Posterior vena cava (tissue), 2 donors: Measurements from ENCODE around the gene DNAH7. TPM values are rescaled to one million over a fixed set of nuclear protein-coding genes. Genes with fewer than 3 reads are reported as not detected.

ENCODE experiments used
- DNase-seq: peaks from one replicate; pipeline ENCODE4 v3.0.0-alpha.2; 2020; ENCODE audit warnings: low spot score
- intact Hi-C, 2 donors: fragments of 100-400 bp; cut with DNase I; formaldehyde crosslinking; loops; one replicate each; pipeline versions ENCODE4 v1.14.1 to v1.14.2; 2022 to 2023
- total RNA-seq, 2 donors: library from RNA; stranded (reverse); fragmentation: NEBNext Ultra II Directional; extraction: Animal tissue kit (Norgen Biotek cat#: 25700); gene quantifications; one replicate each; pipeline ENCODE4 v1.2.1, GENCODE V29; 2021
- donor health status: DM: yes; HTN: yes; CAD: no.
- donor health status: DM: yes; HTN: yes; CAD: no.

DNAH7 gene
- total RNA-seq, 2 donors from 2014 or later: 1.4 to 2.5 TPM

- no peak for DNase-seq
- intact Hi-C loops: no loop called here
These were observed 165.8 kb downstream of the DNAH7 start for GRCh38 chr2:195902857-195903256.

GRCh38 chr2:195899226-195899625 is 169.4 kb downstream of the DNAH7 start:
- intact Hi-C loops: no loop called here
- no peak for DNase-seq

- intact Hi-C loops: no loop called here
- peak; percentile 86 for DNase-seq
These were observed 170.0 kb downstream of the DNAH7 start for GRCh38 chr2:195898505-195899191.

- DNase-seq: no peak
- intact Hi-C loops: no loop called here
These were observed 177.6 kb downstream of the DNAH7 start for GRCh38 chr2:195891081-195891480.

- intact Hi-C loops: no loop called here
These were observed 189.5 kb downstream of the DNAH7 start for GRCh38 chr2:195879153-195879552.

GRCh38 chr2:195871326-195871725 is 197.3 kb downstream of the DNAH7 start:
- no peak for DNase-seq
- intact Hi-C loops: no loop called here

More at GRCh38 chr2:195879153-195879552, 189.5 kb downstream of the DNAH7 start:
- no peak for DNase-seq

- intact Hi-C loops: no loop called here
- DNase-seq: no peak
These were observed 204.3 kb downstream of the DNAH7 start for GRCh38 chr2:195864316-195864715.

- DNase-seq: no peak
- intact Hi-C loops: no loop called here
These were observed 205.1 kb downstream of the DNAH7 start for GRCh38 chr2:195863564-195863963.

- no peak for DNase-seq
- intact Hi-C loops: no loop called here
These were observed 205.5 kb downstream of the DNAH7 start for GRCh38 chr2:195863121-195863520.

GRCh38 chr2:195861821-195862220 is 206.8 kb downstream of the DNAH7 start:
- intact Hi-C loops: no loop called here
- DNase-seq: no peak

GRCh38 chr2:195859513-195859912 is 209.1 kb downstream of the DNAH7 start:
- intact Hi-C loops: no loop called here
- DNase-seq: no peak

- DNase-seq: no peak
- intact Hi-C loops: no loop called here
These were observed 211.5 kb downstream of the DNAH7 start for GRCh38 chr2:195857132-195857531.

GRCh38 chr2:195850764-195851163 is 217.9 kb downstream of the DNAH7 start:
- DNase-seq: no peak
- intact Hi-C loops: no loop called here

- intact Hi-C loops: no loop called here
- no peak for DNase-seq
These were observed 220.3 kb downstream of the DNAH7 start for GRCh38 chr2:195848119-195848899.

GRCh38 chr2:195842932-195843331 is 225.7 kb downstream of the DNAH7 start:
- intact Hi-C loops: no loop called here
- no peak for DNase-seq

GRCh38 chr2:195838002-195838401 is 230.6 kb downstream of the DNAH7 start:
- intact Hi-C loops: no loop called here
- DNase-seq: no peak

- intact Hi-C loops: no loop called here
- DNase-seq: no peak
These were observed 232.6 kb downstream of the DNAH7 start for GRCh38 chr2:195836002-195836401.

GRCh38 chr2:195834836-195835235 is 233.8 kb downstream of the DNAH7 start:
- intact Hi-C loops: no loop called here
- no peak for DNase-seq

GRCh38 chr2:195830968-195831950 is 237.4 kb downstream of the DNAH7 start:
- DNase-seq: no peak
- intact Hi-C loops: no loop called here

- DNase-seq: no peak
These were observed 244.2 kb downstream of the DNAH7 start for GRCh38 chr2:195824478-195824877.

More at GRCh38 chr2:195824478-195824877, 244.2 kb downstream of the DNAH7 start:
- intact Hi-C loops: no loop called here
